Testis (tissue), 2 donors: Measurements from ENCODE around the gene HAO2.

Source experiments
- POLR2A ChIP-seq: fragments of 450-650 bp; IDR thresholded peaks from one replicate; pipeline ENCODE4 v1.6.1; 2017; ENCODE audit warnings: antibody characterized with exemption, mild to moderate bottlenecking, moderate library complexity
- TF ChIP-seq, protein P1 (sequence below), 3 experiments: fragments of 450-650 bp in 2 of 3; fragments of 200-600 bp in 1 of 3; sonication (generic) in 1 of 3; IDR thresholded peaks; one replicate each; pipeline ENCODE4 v1.5.1; 2016 to 2019; ENCODE audit warnings: antibody characterized with exemption in 3 of 3, mild to moderate bottlenecking in 2 of 3, moderate library complexity in 1 of 3

- TF ChIP-seq, protein P1, sequence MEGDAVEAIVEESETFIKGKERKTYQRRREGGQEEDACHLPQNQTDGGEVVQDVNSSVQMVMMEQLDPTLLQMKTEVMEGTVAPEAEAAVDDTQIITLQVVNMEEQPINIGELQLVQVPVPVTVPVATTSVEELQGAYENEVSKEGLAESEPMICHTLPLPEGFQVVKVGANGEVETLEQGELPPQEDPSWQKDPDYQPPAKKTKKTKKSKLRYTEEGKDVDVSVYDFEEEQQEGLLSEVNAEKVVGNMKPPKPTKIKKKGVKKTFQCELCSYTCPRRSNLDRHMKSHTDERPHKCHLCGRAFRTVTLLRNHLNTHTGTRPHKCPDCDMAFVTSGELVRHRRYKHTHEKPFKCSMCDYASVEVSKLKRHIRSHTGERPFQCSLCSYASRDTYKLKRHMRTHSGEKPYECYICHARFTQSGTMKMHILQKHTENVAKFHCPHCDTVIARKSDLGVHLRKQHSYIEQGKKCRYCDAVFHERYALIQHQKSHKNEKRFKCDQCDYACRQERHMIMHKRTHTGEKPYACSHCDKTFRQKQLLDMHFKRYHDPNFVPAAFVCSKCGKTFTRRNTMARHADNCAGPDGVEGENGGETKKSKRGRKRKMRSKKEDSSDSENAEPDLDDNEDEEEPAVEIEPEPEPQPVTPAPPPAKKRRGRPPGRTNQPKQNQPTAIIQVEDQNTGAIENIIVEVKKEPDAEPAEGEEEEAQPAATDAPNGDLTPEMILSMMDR (IDR thresholded peaks at IDR 0.05): no peak
- TF ChIP-seq POLR2A: no peak
Measured at GRCh38 chr1:119358636-119359035, 9.9 kb upstream of the HAO2 start.
